H1 (cell line): Measurements from ENCODE around the gene SSTR5. TPM values are rescaled to one million over a fixed set of nuclear protein-coding genes. Genes with fewer than 3 reads are reported as not detected.

ENCODE experiments used
- CTCF ChIA-PET: fragments of 300-600 bp; sonication (Branson Sonifier 250); formaldehyde crosslinking; loops from one replicate; lab custom pipeline; 2021; ENCODE audit not compliant: partially characterized antibody; lab: Charles Lee
- POLR2A ChIA-PET: fragments of 300-600 bp; sonication (Branson Sonifier 250); formaldehyde crosslinking; loops from one replicate; lab custom pipeline; 2021; ENCODE audit warnings: inconsistent platforms; ENCODE audit not compliant: partially characterized antibody; lab: Charles Lee
- DNase-seq, 2 experiments: peaks; one replicate each; pipeline versions ENCODE4 v3.0.0 to v3.0.0-alpha.2; 2010 to 2022; ENCODE audit warnings: low spot score in 2 of 2, low read depth in 1 of 2, mixed read lengths in 1 of 2
- FAIRE-seq: peaks from 2 replicates; lab custom pipeline; 2011; peaks lifted over from hg19 to GRCh38; lab: Jason Lieb, UNC
- H2AFZ ChIP-seq: 2 replicates; pipeline ENCODE4 v1.8.1; 2012; ENCODE audit warnings: low read length, inconsistent platforms
- H2AK5ac ChIP-seq: 2 replicates; pipeline ENCODE4 v1.6.1; 2013; ENCODE audit warnings: low read depth, low read length
- H2BK120ac ChIP-seq: replicated peaks from 2 replicates; pipeline ENCODE3; 2013; ENCODE audit warnings: low read depth, low read length, inconsistent platforms
- H2BK12ac ChIP-seq: 2 replicates; pipeline ENCODE4 v1.6.1; 2013; ENCODE audit warnings: low read depth, low read length
- H2BK15ac ChIP-seq: 2 replicates; pipeline ENCODE4 v1.6.1; 2013; ENCODE audit warnings: low read length
- H2BK20ac ChIP-seq: 2 replicates; pipeline ENCODE4 v1.6.1; 2013; ENCODE audit warnings: low read length
- H2BK5ac ChIP-seq: 2 replicates; pipeline ENCODE4 v1.6.1; 2013; ENCODE audit warnings: low read depth, low read length
- H3K14ac ChIP-seq: 2 replicates; pipeline ENCODE4 v1.6.1; 2013; ENCODE audit warnings: inconsistent platforms; ENCODE audit not compliant: insufficient read length
- H3K18ac ChIP-seq: 2 replicates; pipeline ENCODE4 v1.6.1; 2013; ENCODE audit warnings: low read length; ENCODE audit errors: extremely low read depth
- H3K23ac ChIP-seq: 2 replicates; pipeline ENCODE4 v1.6.1; 2013; ENCODE audit warnings: inconsistent platforms; ENCODE audit not compliant: insufficient read length
- H3K23me2 ChIP-seq: 2 replicates; pipeline ENCODE4 v1.6.1; 2013; ENCODE audit warnings: low read depth, low read length
- H3K27ac ChIP-seq: 2 replicates; pipeline ENCODE4 v1.6.1; 2011; ENCODE audit warnings: low read depth, low read length, inconsistent platforms
- H3K27me3 ChIP-seq, 4 experiments: replicated peaks in 1 of 4; 1 replicate in 1 of 4; 2 replicates in 3 of 4; pipeline versions ENCODE4 v1.6.1 to v1.8.1; 2011 to 2013; ENCODE audit warnings: low read length in 3 of 4, mild to moderate bottlenecking in 3 of 4, inconsistent platforms in 2 of 4, mixed read lengths in 2 of 4, moderate library complexity in 1 of 4; ENCODE audit not compliant: control insufficient read depth in 3 of 4, insufficient read depth in 3 of 4; ENCODE audit errors: extremely low read depth in 1 of 4
- H3K36me3 ChIP-seq, 4 experiments: 2 replicates each; pipeline versions ENCODE4 v1.6.1 to v1.8.1; 2011 to 2013; ENCODE audit warnings: mild to moderate bottlenecking in 4 of 4, low read length in 3 of 4, moderate library complexity in 2 of 4, control low read depth in 1 of 4, inconsistent platforms in 1 of 4; ENCODE audit not compliant: insufficient read depth in 4 of 4, control insufficient read depth in 2 of 4
- H3K4ac ChIP-seq: replicated peaks from 2 replicates; pipeline ENCODE3; 2013; ENCODE audit warnings: low read length, low read depth, mixed read lengths, inconsistent platforms; ENCODE audit not compliant: insufficient read length
- H3K4me1 ChIP-seq, 4 experiments: replicated peaks in 1 of 4; 1 replicate in 1 of 4; 2 replicates in 3 of 4; pipeline versions ENCODE4 v1.6.1 to v1.8.1; 2011 to 2013; ENCODE audit warnings: low read length in 3 of 4, inconsistent platforms in 2 of 4, mixed read lengths in 1 of 4; ENCODE audit not compliant: insufficient read depth in 4 of 4, control insufficient read depth in 3 of 4
- H3K4me2 ChIP-seq, 2 experiments: 2 replicates each; pipeline versions ENCODE4 v1.6.1 to v1.8.1; 2011 to 2013; ENCODE audit warnings: low read depth in 2 of 2, low read length in 2 of 2, control low read depth in 1 of 2, inconsistent platforms in 1 of 2, mild to moderate bottlenecking in 1 of 2; ENCODE audit not compliant: insufficient read depth in 1 of 2
- H3K4me3 ChIP-seq, 4 experiments: fragments of 200-600, 300-600 bp in 1 of 4; sonication (generic), shearing (Covaris generic), sonication (Bioruptor Twin) in 1 of 4; 2 replicates each; pipeline versions ENCODE4 v1.5.1 to v1.8.1; 2011 to 2016; ENCODE audit warnings: low read length in 4 of 4, low read depth in 3 of 4, control low read depth in 2 of 4, inconsistent platforms in 2 of 4, mild to moderate bottlenecking in 2 of 4, mixed read lengths in 1 of 4, moderate library complexity in 1 of 4; ENCODE audit not compliant: insufficient read depth in 2 of 4; ENCODE audit errors: extremely low read depth in 1 of 4
- H3K56ac ChIP-seq: replicated peaks from 2 replicates; pipeline ENCODE3; 2013; ENCODE audit warnings: low read depth, mild to moderate bottlenecking, mixed read lengths, low read length, inconsistent platforms; ENCODE audit not compliant: insufficient read length
- H3K79me1 ChIP-seq: 2 replicates; pipeline ENCODE4 v1.6.1; 2013; ENCODE audit warnings: low read depth, low read length, control low read depth
- H3K79me2 ChIP-seq, 2 experiments: 2 replicates each; pipeline versions ENCODE4 v1.6.1 to v1.8.1; 2012 to 2013; ENCODE audit warnings: low read length in 2 of 2, mild to moderate bottlenecking in 2 of 2, inconsistent platforms in 1 of 2; ENCODE audit not compliant: insufficient read depth in 2 of 2, control insufficient read depth in 1 of 2
- H3K9ac ChIP-seq, 4 experiments: replicated peaks in 1 of 4; 1 replicate in 1 of 4; 2 replicates in 3 of 4; pipeline versions ENCODE4 v1.6.1 to v1.8.1; 2011 to 2013; ENCODE audit warnings: low read depth in 3 of 4, low read length in 3 of 4, control low read depth in 2 of 4, mild to moderate bottlenecking in 2 of 4, moderate library complexity in 2 of 4, inconsistent platforms in 1 of 4; ENCODE audit errors: extremely low read depth in 1 of 4
- H3K9me3 ChIP-seq, 2 experiments: 2 replicates each; pipeline versions ENCODE4 v1.6.1 to v1.8.1; 2012 to 2013; ENCODE audit warnings: mild to moderate bottlenecking in 2 of 2, moderate library complexity in 2 of 2, control low read depth in 1 of 2, inconsistent platforms in 1 of 2, low read depth in 1 of 2, low read length in 1 of 2, mixed read lengths in 1 of 2; ENCODE audit not compliant: insufficient read depth in 2 of 2
- H4K20me1 ChIP-seq, 2 experiments: replicated peaks in 1 of 2; 2 replicates each; pipeline versions ENCODE3 to v1.8.1; 2011 to 2013; ENCODE audit warnings: inconsistent platforms in 2 of 2, low read length in 2 of 2, mild to moderate bottlenecking in 1 of 2; ENCODE audit not compliant: insufficient read depth in 2 of 2, control insufficient read depth in 1 of 2
- H4K5ac ChIP-seq: 2 replicates; pipeline ENCODE4 v1.6.1; 2013; ENCODE audit warnings: low read length, low read depth, mixed read lengths, inconsistent platforms; ENCODE audit not compliant: insufficient read length
- H4K8ac ChIP-seq: 2 replicates; pipeline ENCODE4 v1.8.0; 2013; ENCODE audit warnings: mild to moderate bottlenecking, moderate library complexity, low read length, inconsistent platforms; ENCODE audit not compliant: insufficient read depth; ENCODE audit errors: extremely low read depth
- H4K91ac ChIP-seq: replicated peaks from 2 replicates; pipeline ENCODE3; 2013; ENCODE audit warnings: low read length, mixed read lengths, inconsistent platforms; ENCODE audit not compliant: insufficient read length
- CBX8 ChIP-seq: fragments of 300-800, 300-1000 bp; sonication (generic); IDR thresholded peaks from 2 replicates; pipeline ENCODE4 v1.7.1; 2016; ENCODE audit warnings: low read depth, low read length, borderline replicate concordance
- CTCF ChIP-seq, 3 experiments: IDR thresholded peaks; 1 replicate in 2 of 3; 2 replicates in 1 of 3; pipeline versions ENCODE4 v1.5.1 to v1.6.1; 2011; ENCODE audit warnings: low read length in 3 of 3, mild to moderate bottlenecking in 3 of 3, inconsistent platforms in 2 of 3, low read depth in 1 of 3, moderate library complexity in 1 of 3; ENCODE audit not compliant: insufficient read depth in 1 of 3; ENCODE audit errors: control extremely low read depth in 1 of 3
- HDAC2 ChIP-seq, 2 experiments: fragments of 300-600 bp in 1 of 2; sonication (generic) in 1 of 2; IDR thresholded peaks; 2 replicates each; pipeline ENCODE4 v1.6.1; 2011 to 2012; ENCODE audit warnings: low read depth in 2 of 2, low read length in 2 of 2, mild to moderate bottlenecking in 2 of 2, moderate library complexity in 2 of 2, borderline replicate concordance in 1 of 2, inconsistent platforms in 1 of 2
- MAFK ChIP-seq: IDR thresholded peaks from 2 replicates; pipeline ENCODE4 v1.6.1; 2012; ENCODE audit warnings: low read depth, mild to moderate bottlenecking, improper control_type of control experiment, low read length
- SAP30 ChIP-seq: fragments of 300-600 bp; sonication (generic); IDR thresholded peaks from 2 replicates; pipeline ENCODE4 v1.7.1; 2012; ENCODE audit warnings: low read length, moderate library complexity, mild to moderate bottlenecking, inconsistent platforms; ENCODE audit not compliant: insufficient read depth, insufficient replicate concordance
- TBP ChIP-seq: IDR thresholded peaks from 2 replicates; pipeline ENCODE4 v1.6.1; 2011; ENCODE audit warnings: low read depth, low read length, improper control_type of control experiment
- WGBS, 2 experiments: shearing (Covaris generic) in 1 of 2; methylation state at CpG; one replicate each; pipeline versions ENCODE4 v1.1.6 to v1.1.7; 2013 to 2015; ENCODE audit warnings: low lambda C conversion rate in 2 of 2, mixed read lengths in 2 of 2, inconsistent platforms in 1 of 2, low coverage in 1 of 2, missing lambda C conversion rate in 1 of 2; ENCODE audit not compliant: insufficient replicate concordance in 2 of 2, insufficient coverage in 1 of 2, insufficient read length in 1 of 2; ENCODE audit errors: extremely low coverage in 1 of 2, missing lambda C conversion rate in 1 of 2; 5-methylcytosine and 5-hydroxymethylcytosine counted together
- long read RNA-seq, 2 experiments: library from RNA in 1 of 2; library from capped mRNA in 1 of 2; stranded (forward); transcript quantifications; one replicate each; pipeline ENCODE4 v2.0.0, GENCODE V29; 2021; ENCODE audit warnings: inconsistent platforms in 1 of 2
- polyA minus RNA-seq, 3 experiments: library from RNA; depleted of rRNA, polyadenylated mRNA; stranded (reverse); fragments of >200 nt; gene quantifications; 1 replicate in 2 of 3; 2 replicates in 1 of 3; pipeline ENCODE4 v1.2.3, GENCODE V29; 2011
- polyA plus RNA-seq, 7 experiments: library from polyadenylated mRNA; depleted of rRNA in 3 of 7; stranded (reverse) in 5 of 7; unstranded in 2 of 7; fragments of >200 nt in 5 of 7; fragments of 200-250 nt in 2 of 7; gene quantifications; 1 replicate in 5 of 7; 2 replicates in 1 of 7; 4 replicates in 1 of 7; pipeline versions ENCODE4 v1.2.1 to v1.2.3, GENCODE V29; 2011 to 2013; ENCODE audit warnings: missing spikeins in 2 of 7, mixed read lengths in 2 of 7
- total RNA-seq: library from RNA; stranded (reverse); fragmentation: NEBNext Ultra II Directional; extraction: Animal tissue kit (Norgen Biotek cat#: 25700); gene quantifications from 2 replicates; pipeline ENCODE4 v1.2.1, GENCODE V29; 2021

The SSTR5 gene
- 0.31 and 0.56 TPM in 2 replicates for total RNA-seq
- 0.60 and 0.61 TPM in 2 replicates for polyA plus RNA-seq (2011; rRNA removed)
- polyA plus RNA-seq (2011; cell fraction: cytosol; rRNA removed): 0.69 TPM
- polyA plus RNA-seq (2011; cell fraction: nucleus; rRNA removed): 1.4 TPM
- 0.27 to 0.40 TPM (median 0.28 TPM) in 3 of 4 replicates, not detected in the other for polyA plus RNA-seq (2012, experiment 1 of 2)
- polyA plus RNA-seq (2012, experiment 2 of 2): 0.42 TPM
- 0.45 TPM for polyA plus RNA-seq (2013, experiment 1 of 2)
- 0.53 TPM for polyA plus RNA-seq (2013, experiment 2 of 2)
- 0.13 TPM in 1 of 2 replicates, not detected in the other for polyA minus RNA-seq (2011; rRNA and poly(A)+ RNA removed)
- polyA minus RNA-seq (2011; cell fraction: cytosol; rRNA and poly(A)+ RNA removed): not detected
- polyA minus RNA-seq (2011; cell fraction: nucleus; rRNA and poly(A)+ RNA removed): 0.80 TPM
- long read RNA-seq, experiment 1: 0 reads
- long read RNA-seq, experiment 2: 0 reads

DNA sequence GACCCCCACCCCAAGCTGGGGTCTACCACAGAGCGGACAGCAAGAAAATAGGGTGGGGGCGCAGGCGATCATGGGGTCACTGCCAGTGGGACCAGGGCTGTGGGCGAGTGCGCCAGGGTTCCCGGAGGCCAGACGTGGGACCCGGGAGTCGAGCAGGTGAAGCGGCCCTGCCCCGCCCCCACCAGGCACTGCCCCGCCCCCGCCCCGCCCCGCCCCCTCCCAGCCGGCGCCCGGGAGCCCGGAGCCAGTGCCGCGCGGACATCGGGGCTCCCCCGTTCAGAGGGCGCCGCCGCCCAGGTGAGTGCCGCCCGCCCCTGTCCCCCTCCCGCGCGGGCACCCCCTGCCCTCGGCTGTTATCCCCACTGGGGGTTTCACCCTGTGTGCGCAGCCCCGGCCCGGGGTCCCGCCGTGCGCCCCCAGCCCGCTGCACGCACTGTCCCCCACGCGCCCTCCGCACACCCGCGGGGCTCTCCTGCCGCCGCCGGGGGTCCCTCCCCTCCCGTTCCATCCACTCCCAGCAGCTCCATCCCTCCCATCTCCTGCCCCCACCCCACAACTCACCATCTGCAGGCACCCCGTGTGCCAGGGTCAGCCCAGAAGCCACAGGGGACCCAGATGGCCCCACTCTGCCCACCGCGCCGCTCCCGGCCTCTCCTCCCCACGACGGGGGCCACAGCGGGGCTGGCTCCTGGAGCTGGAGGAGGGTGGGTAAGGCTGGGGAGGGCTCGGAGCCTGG is at the start of gene SSTR5:
Gene SSTR5, plus strand, starts transcription at position 222 of the 736 bp plus-strand sequence. CDS start 6,122 bp downstream, outside the sequence.
- Histone ChIP-seq H2BK5ac (no peak within 1 kb of the TSS), H3K56ac (no peak within 1 kb of the TSS), H2AFZ (no peak within 1 kb of the TSS), H3K4me1 (peaks cover 0 to 22% (median 16%) of the 10 kb centered on the region in 4 experiments; a peak in 6 of 7 replicates), H2AK5ac (no peak within 1 kb of the TSS), H4K8ac (peak within 1 kb of the TSS; percentile 57; the same call in 1 of the 2 replicates), H3K27ac (no peak within 1 kb of the TSS), H3K27me3 (peaks cover 2 to 16% (median 12%) of the 10 kb centered on the region in 4 experiments; a peak in 6 of 7 replicates), H3K79me1 (no peaks in the 10 kb centered on the region), H4K20me1 (peaks cover 0 to 6% of the 10 kb centered on the region in 2 experiments), H3K9me3 (no peaks in the 10 kb centered on the region), H3K18ac (peak within 1 kb of the TSS; percentile 62; the same call in 1 of the 2 replicates), H2BK120ac (no peak within 1 kb of the TSS), H3K4ac (no peak within 1 kb of the TSS), H3K23me2 (peaks cover 7% of the 10 kb centered on the region; the same call in 1 of the 2 replicates), H4K5ac (no peak within 1 kb of the TSS), H3K79me2 (no peaks in the 10 kb centered on the region), H3K23ac (no peak within 1 kb of the TSS), H2BK15ac (no peak within 1 kb of the TSS), H4K91ac (no peak within 1 kb of the TSS), H3K4me2 (peak within 1 kb of the TSS; percentile 58 to 71; a peak in 3 of 4 replicates), H3K14ac (no peak within 1 kb of the TSS), H3K4me3 (peak within 1 kb of the TSS; percentile 14 to 62 (median 19); a peak in 7 of 8 replicates), H3K36me3 (no peaks in the 10 kb centered on the region), H2BK20ac (no peak within 1 kb of the TSS), H2BK12ac (no peak within 1 kb of the TSS), H3K9ac (no peak within 1 kb of the TSS)
- CTCF ChIA-PET: interaction anchor here (0.6 to 2.6 kb wide), 5 partner anchors 8 to 28 kb away, joined by 3 to 8 read pairs (median 4); no protein-coding TSS in a partner anchor
- POLR2A ChIA-PET: no interaction called here
- FAIRE-seq (no peak), DNase-seq (no peak)
- WGBS, 2 experiments: 10% methylated on average over 2 of the region's 59 CpGs; no CpG with 5 or more reads in 1 of the 2 experiments
- TF ChIP-seq SAP30 (no peak), MAFK (no peak), CBX8 (no peak), TBP (no peak), CTCF (IDR thresholded peaks at IDR 0.05; ENCODE audit: control extremely low read depth in 1 of 3, insufficient read depth in 1 of 3, low read depth in 1 of 3, low read length in 3 of 3) (no peak), HDAC2 (IDR thresholded peaks at IDR 0.05; ENCODE audit: borderline replicate concordance in 1 of 2, low read depth in 2 of 2, low read length in 2 of 2) (no peak)
